Dermis microvascular lymphatic vessel endothelial cell (primary cell): ENCODE results near the gene AFTPH. TPM values are rescaled to one million over a fixed set of nuclear protein-coding genes. Genes with fewer than 3 reads are reported as not detected.
A peak's percentile ranks its signal among the peaks of the same experiment; 100 is the strongest.

Source experiments
- DNase-seq, 2 donors: peaks; one replicate each; pipeline versions ENCODE4 v3.0.0 to v3.0.0-alpha.2; 2010; ENCODE audit warnings: low read depth in 2 of 2
- total RNA-seq: library from RNA; depleted of rRNA; stranded (reverse); fragments of >200 nt; gene quantifications from 2 replicates; pipeline ENCODE4 v1.2.1, GENCODE V29; 2014

Gene AFTPH
- total RNA-seq, 1 donor from 2014 or later = 29.0 TPM

- peak; percentile 49 to 68 for DNase-seq
Measured at GRCh38 chr2:64586883-64587481, 62.9 kb downstream of the AFTPH start.

GRCh38 chr2:64587561-64587960 is 63.4 kb downstream of the AFTPH start:
- no peak for DNase-seq

GRCh38 chr2:64591188-64591587 is 67.1 kb downstream of the AFTPH start:
- no peak for DNase-seq

GRCh38 chr2:64593035-64593655 is 69.0 kb downstream of the AFTPH start:
- DNase-seq = peak in 1 of 2 donors; percentile 36

GRCh38 chr2:64594226-64594989 is 70.3 kb downstream of the AFTPH start:
- DNase-seq = no peak

GRCh38 chr2:64595397-64596176 is 71.5 kb downstream of the AFTPH start:
- DNase-seq = no peak

- no peak for DNase-seq
Measured at GRCh38 chr2:64598226-64598625, 74.1 kb downstream of the AFTPH start.

GRCh38 chr2:64599469-64599868 is 75.3 kb downstream of the AFTPH start:
- DNase-seq = peak in 1 of 2 donors; percentile 43

- DNase-seq = no peak
Measured at GRCh38 chr2:64601034-64601754, 77.1 kb downstream of the AFTPH start.

- DNase-seq = no peak
Measured at GRCh38 chr2:64601785-64602391, 77.8 kb downstream of the AFTPH start.

- DNase-seq = no peak
Measured at GRCh38 chr2:64602436-64602835, 78.3 kb downstream of the AFTPH start.

GRCh38 chr2:64604155-64604554 is 80.0 kb downstream of the AFTPH start:
- DNase-seq = no peak

GRCh38 chr2:64605026-64605471 is 80.9 kb downstream of the AFTPH start:
- DNase-seq = no peak

- DNase-seq = no peak
Measured at GRCh38 chr2:64605991-64606478, 81.9 kb downstream of the AFTPH start.

- peak in 1 of 2 donors; percentile 32 for DNase-seq
Measured at GRCh38 chr2:64606479-64607363, 82.6 kb downstream of the AFTPH start.

- peak in 1 of 2 donors; percentile 28 for DNase-seq
Measured at GRCh38 chr2:64607381-64608304, 83.5 kb downstream of the AFTPH start.

GRCh38 chr2:64608867-64609226 is 84.7 kb downstream of the AFTPH start:
- DNase-seq = no peak

- DNase-seq = peak in 1 of 2 donors; percentile 62
Measured at GRCh38 chr2:64609227-64609941, 85.3 kb downstream of the AFTPH start.
